Measurements from ENCODE around the gene SYNGR3.
"Not testable (repeated sequence)": the region's sequence is repeated elsewhere in the genome, so short reads cannot be mapped to it uniquely, and the experiment has no call there.

Gene SYNGR3

GRCh38 chr16:2033057-2033908 lies 43.5 kb downstream of the SYNGR3 start:
- in situ Hi-C loops (cut with HindIII; ENCODE audit: low pct_ligation_motif_present, low pct_unique_long_range_greater_than_20kb, low sequenced_read_pairs), result loop anchor here (10.0 kb wide), 1 partner anchor 132 kb away; no protein-coding TSS in a partner anchor
- no peak for DNase-seq

GRCh38 chr16:2033909-2034695 lies 44.3 kb downstream of the SYNGR3 start:
- not testable (repeated sequence) for DNase-seq
- in situ Hi-C loops (cut with HindIII; ENCODE audit: low pct_ligation_motif_present, low pct_unique_long_range_greater_than_20kb, low sequenced_read_pairs), result loop anchor here (10.0 kb wide), 1 partner anchor 131 kb away; no protein-coding TSS in a partner anchor

- in situ Hi-C loops (cut with HindIII; ENCODE audit: low pct_ligation_motif_present, low pct_unique_long_range_greater_than_20kb, low sequenced_read_pairs), result loop anchor here (10.0 kb wide), 1 partner anchor 130 kb away; no protein-coding TSS in a partner anchor
- DNase-seq, result no peak
Measured at GRCh38 chr16:2034696-2035430, 45.1 kb downstream of the SYNGR3 start.

GRCh38 chr16:2035431-2036199 lies 45.8 kb downstream of the SYNGR3 start:
- in situ Hi-C loops (cut with HindIII; ENCODE audit: low pct_ligation_motif_present, low pct_unique_long_range_greater_than_20kb, low sequenced_read_pairs), result loop anchor here (10.0 kb wide), 1 partner anchor 129 kb away; no protein-coding TSS in a partner anchor
- no peak for DNase-seq

- in situ Hi-C loops (cut with HindIII; ENCODE audit: low pct_ligation_motif_present, low pct_unique_long_range_greater_than_20kb, low sequenced_read_pairs), result loop anchor here (10.0 kb wide), 1 partner anchor 128 kb away; no protein-coding TSS in a partner anchor
Measured at GRCh38 chr16:2036200-2036966, 46.6 kb downstream of the SYNGR3 start.

GRCh38 chr16:2037115-2037514 lies 47.3 kb downstream of the SYNGR3 start:
- in situ Hi-C loops (cut with HindIII; ENCODE audit: low pct_ligation_motif_present, low pct_unique_long_range_greater_than_20kb, low sequenced_read_pairs), result loop anchor here (10.0 kb wide), 1 partner anchor 128 kb away; no protein-coding TSS in a partner anchor

More at GRCh38 chr16:2036200-2036966, 46.6 kb downstream of the SYNGR3 start:
- no peak for DNase-seq

GRCh38 chr16:2037647-2038381 lies 48.0 kb downstream of the SYNGR3 start:
- in situ Hi-C loops (cut with HindIII; ENCODE audit: low pct_ligation_motif_present, low pct_unique_long_range_greater_than_20kb, low sequenced_read_pairs), result loop anchor here (10.0 kb wide), 1 partner anchor 127 kb away; no protein-coding TSS in a partner anchor

More at GRCh38 chr16:2037115-2037514, 47.3 kb downstream of the SYNGR3 start:
- no peak for DNase-seq

GRCh38 chr16:2038382-2039231 lies 48.8 kb downstream of the SYNGR3 start:
- no peak for DNase-seq
- in situ Hi-C loops (cut with HindIII; ENCODE audit: low pct_ligation_motif_present, low pct_unique_long_range_greater_than_20kb, low sequenced_read_pairs), result loop anchor here (10.0 kb wide), 1 partner anchor 126 kb away; no protein-coding TSS in a partner anchor

More at GRCh38 chr16:2037647-2038381, 48.0 kb downstream of the SYNGR3 start:
- DNase-seq, result no peak

GRCh38 chr16:2039274-2040031 lies 49.7 kb downstream of the SYNGR3 start:
- in situ Hi-C loops (cut with HindIII; ENCODE audit: low pct_ligation_motif_present, low pct_unique_long_range_greater_than_20kb, low sequenced_read_pairs), result loop anchor here (10.0 kb wide), 1 partner anchor 125 kb away; no protein-coding TSS in a partner anchor
- no peak for DNase-seq

GRCh38 chr16:2040041-2040786 lies 50.4 kb downstream of the SYNGR3 start:
- DNase-seq, result no peak
- in situ Hi-C loops (cut with HindIII; ENCODE audit: low pct_ligation_motif_present, low pct_unique_long_range_greater_than_20kb, low sequenced_read_pairs), result no loop called here

- in situ Hi-C loops (cut with HindIII; ENCODE audit: low pct_ligation_motif_present, low pct_unique_long_range_greater_than_20kb, low sequenced_read_pairs), result no loop called here
Measured at GRCh38 chr16:2040787-2041522, 51.2 kb downstream of the SYNGR3 start.

GRCh38 chr16:2042171-2042985 lies 52.6 kb downstream of the SYNGR3 start:
- in situ Hi-C loops (cut with HindIII; ENCODE audit: low pct_ligation_motif_present, low pct_unique_long_range_greater_than_20kb, low sequenced_read_pairs), result no loop called here
- no peak for DNase-seq

More at GRCh38 chr16:2040787-2041522, 51.2 kb downstream of the SYNGR3 start:
- no peak for DNase-seq
